Activated CD4-positive, alpha-beta T cell treated with anti-CD3 and anti-CD28 coated beads, Interleukin-2, amount 50 U/mL, for 24 hours (primary cell): ENCODE data around the gene NDUFA12.
"Not testable (repeated sequence)": the region's sequence is repeated elsewhere in the genome, so short reads cannot be mapped to it uniquely, and the experiment has no call there.

Experiments
- DNase-seq, 2 donors: peaks; one replicate each; pipeline ENCODE4 v3.0.0-alpha.2; 2020; ENCODE audit warnings: low read depth in 1 of 2, low spot score in 1 of 2

NDUFA12 gene

DNA sequence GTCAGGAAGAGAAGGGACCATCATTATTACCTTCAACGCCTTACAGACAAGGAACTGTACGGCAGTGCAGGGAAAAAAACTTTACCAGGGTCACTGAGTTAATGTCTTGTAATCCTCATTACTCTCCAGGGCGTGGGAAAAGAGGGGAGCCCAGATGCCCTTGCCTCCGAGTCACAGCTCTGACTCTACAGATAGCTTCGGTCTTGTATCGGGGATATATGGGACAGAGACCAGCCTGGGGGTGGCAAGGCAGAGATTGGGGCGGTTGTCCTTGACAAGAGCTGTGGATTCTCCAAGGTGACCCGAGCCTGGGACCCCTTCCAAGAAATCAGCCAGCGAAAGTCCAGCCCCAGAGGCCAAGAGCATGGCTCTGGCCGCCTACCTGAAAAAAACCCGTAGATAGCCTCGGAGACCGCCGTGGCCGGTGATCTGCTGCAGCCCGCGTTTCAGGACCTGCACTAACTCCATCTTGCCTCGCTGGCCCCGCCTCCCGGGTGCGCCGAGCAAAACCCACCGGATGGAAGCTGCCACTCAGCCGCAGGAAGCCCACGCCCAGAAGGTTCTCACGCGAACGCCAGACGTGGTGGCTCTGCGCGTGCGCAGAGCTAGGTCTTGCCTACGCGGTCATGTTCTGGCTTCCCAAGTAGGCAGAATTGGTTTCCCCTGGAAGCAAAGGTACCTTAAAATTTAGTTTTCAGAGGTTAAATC, at the start of gene NDUFA12:
NDUFA12 (minus strand) TSS at position 485 of the 708 bp plus-strand sequence; CDS start at position 468, 17 bp downstream.
- DNase-seq, result peak; percentile 84 to 93

DNA sequence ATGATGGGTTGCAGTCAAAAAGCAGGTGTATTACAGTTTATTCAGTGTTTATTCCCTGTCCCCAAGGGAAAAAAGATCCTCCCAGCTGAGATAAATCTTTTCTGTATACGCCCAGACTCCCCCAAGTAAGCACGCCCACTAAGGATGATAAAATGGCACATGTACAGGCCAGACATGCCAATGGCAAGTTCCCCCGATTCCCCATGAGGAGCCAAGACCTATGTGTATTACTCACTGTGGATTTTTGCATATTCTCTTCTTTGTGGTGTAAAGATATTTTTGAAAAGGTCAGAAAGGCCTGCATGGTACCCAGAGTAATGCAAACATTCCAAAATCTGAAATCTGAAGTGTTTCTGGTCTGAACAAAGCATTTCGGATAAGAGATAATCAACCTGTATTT, 47.7 kb upstream of the NDUFA12 start:
- no peak for DNase-seq

GRCh38 chr12:95037906-95038305, 34.4 kb upstream of the NDUFA12 start:
- DNase-seq, result no peak

GRCh38 chr12:95034750-95035149, 31.3 kb upstream of the NDUFA12 start:
- no peak for DNase-seq

DNA sequence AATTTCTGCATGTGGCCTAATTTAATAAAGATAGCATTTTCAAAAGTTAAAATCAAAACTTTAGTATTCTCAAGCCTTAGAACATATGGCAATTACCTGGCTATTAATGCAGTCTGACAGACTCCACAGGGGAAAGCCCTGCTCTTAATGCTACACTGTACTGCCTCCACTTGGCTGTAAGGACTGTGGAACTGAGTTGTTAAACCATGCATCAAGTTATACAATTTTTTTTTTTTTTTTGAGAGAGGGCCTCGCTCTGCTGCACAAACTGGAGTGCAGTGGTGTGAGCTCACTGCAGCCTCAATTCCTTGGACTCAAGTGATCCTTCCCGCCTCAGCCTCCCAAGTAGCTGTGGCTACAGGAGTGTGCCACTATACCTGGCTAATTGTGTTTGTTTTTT, 19.0 kb upstream of the NDUFA12 start:
- DNase-seq, result no peak

DNA sequence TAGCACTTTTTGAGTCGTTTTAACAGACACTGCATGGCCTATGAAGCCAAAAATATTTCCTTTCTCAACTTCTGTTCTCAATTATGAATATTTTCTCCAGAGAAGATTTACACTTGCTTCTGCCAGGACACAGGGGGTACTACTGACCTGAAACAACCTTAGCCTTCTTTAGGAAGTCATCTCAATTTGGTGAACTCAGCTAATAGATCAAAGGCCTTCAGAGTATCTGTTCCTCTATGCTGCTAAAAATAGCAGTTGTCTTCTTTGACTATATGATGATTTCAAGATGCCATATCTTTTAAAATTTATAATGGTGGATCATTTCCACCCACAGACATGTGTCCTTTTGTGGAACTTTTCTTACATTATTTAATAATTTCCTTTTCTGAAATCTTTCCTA, 14.0 kb upstream of the NDUFA12 start:
- no peak for DNase-seq

- no peak for DNase-seq
These were observed 12.6 kb upstream of the NDUFA12 start for GRCh38 chr12:95016120-95016519.

DNA sequence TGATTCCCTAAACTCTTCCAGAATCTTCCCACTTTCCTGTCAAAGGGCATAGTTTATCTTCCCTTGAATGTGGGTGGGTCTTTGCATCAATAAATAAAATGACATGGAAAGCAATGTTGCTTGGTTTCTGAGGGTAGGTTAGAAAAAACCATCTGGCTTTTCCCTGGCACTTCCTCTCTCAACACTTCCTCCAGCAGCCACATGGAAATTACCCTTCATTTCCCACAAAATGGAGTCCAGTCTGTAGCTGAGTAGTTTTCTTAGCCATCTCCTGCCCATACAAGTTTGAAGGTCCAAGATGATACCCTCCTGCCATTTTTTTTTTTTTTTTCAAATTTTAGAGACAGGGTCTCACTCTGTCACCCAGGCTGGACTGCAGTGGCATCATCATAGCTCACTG, 11.1 kb upstream of the NDUFA12 start:
- no peak for DNase-seq

DNA sequence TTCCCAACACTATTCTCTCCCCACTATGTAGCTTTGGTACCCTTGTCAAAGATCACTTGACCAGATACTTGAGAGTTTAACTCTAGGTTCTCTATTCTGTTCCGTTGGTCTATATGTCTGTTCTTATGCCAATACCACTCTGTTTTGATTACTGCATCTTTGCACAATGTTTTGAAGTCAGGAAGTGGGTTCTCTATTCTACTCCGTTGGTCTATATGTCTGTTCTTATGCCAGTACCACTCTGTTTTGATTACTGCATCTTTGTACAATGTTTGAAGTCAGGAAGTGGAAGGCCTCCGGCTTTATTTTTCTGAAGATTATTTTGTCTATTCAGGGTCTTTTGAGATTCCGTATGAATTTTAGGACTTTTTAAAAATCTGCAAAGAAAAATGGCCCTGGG, 2.7 kb upstream of the NDUFA12 start:
- DNase-seq, result no peak

- no peak for DNase-seq
These were observed 1.1 kb upstream of the NDUFA12 start for GRCh38 chr12:95004610-95005009.

- no peak for DNase-seq
These were observed 400 bp upstream of the NDUFA12 start for GRCh38 chr12:95003921-95004272.

DNA sequence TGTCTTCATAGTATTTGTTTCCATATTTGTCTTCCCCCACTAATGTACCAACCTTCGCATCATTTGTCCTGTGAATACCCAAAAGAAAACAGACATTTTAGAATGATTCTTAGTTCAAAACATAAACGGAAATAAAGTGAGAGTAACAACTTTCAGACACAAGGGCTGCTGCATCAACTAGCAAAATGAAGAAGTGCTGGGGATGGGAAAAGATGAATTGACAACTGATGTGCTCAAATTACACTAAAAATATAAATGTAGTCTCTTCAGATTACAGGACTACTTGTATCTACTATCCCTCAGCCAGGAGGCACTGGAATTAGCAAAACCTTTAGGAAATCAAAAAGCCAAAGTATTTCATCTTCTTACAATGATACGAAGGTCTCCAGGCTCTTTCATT, 743 bp downstream of the NDUFA12 start:
- DNase-seq, result no peak

DNA sequence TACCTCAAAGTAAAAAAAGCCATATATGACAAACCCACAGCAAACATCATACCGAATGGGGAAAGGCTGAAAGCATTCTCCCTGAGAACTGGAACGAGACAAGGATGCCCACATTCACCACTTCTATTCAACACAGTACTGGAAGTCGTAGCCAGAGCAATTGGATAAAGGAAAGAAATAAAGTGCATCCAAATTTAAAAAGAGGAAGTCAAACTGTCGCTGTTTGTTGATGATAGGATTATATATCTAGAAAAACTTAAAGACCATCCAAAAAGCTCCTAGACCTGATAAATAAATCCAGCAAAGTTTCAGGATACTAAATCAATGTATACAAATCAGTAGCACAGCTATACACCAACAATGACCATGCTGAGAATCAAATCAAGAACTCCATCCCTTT, 5.2 kb downstream of the NDUFA12 start:
- no peak for DNase-seq

- no peak for DNase-seq
These were observed 5.8 kb downstream of the NDUFA12 start for GRCh38 chr12:94997726-94998125.

- DNase-seq, result no peak
These were observed 6.4 kb downstream of the NDUFA12 start for GRCh38 chr12:94997061-94997460.

- no peak for DNase-seq
These were observed 9.2 kb downstream of the NDUFA12 start for GRCh38 chr12:94994312-94994711.

GRCh38 chr12:94993855-94994254, 9.6 kb downstream of the NDUFA12 start:
- not testable (repeated sequence) for DNase-seq

DNA sequence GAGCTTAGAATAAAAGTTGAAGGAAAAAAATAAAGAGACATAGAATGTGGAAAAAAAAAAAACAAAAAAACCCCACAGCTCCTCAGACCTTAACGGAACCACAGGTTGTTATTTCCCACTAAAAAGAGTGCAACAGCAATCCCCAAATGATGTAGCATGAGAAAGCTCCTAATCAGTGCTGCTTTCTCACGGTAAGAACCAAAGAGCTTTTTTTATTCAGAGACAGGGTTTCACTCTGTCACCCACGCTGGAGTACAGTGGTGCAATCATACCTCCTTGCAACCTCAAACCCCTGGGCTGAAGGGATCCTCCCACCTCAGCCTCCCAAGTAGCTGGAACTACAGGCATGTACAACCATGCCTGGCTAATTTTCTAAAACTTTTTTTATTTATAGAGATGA, 13.3 kb downstream of the NDUFA12 start:
- no peak for DNase-seq

GRCh38 chr12:94988471-94988870, 15.0 kb downstream of the NDUFA12 start:
- no peak for DNase-seq

DNA sequence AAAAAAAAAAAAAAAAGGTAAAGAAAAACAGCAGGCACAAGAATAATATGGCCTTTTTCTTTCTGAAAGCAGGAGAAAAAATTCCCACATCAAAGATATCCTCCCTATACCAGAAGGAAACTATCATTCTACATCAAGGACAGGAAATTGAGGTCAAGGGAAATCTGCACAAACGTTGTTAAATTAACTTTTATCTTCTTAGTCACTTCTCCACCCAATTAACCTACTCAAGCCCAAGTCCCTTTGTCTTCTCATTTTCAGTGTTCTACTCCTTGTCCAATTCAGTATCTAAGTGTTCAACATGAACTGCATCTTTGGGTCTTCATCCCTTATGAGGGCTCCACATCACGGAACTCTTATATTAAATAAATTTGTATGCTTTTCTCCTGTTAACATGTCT, 15.7 kb downstream of the NDUFA12 start:
- DNase-seq, result no peak

DNA sequence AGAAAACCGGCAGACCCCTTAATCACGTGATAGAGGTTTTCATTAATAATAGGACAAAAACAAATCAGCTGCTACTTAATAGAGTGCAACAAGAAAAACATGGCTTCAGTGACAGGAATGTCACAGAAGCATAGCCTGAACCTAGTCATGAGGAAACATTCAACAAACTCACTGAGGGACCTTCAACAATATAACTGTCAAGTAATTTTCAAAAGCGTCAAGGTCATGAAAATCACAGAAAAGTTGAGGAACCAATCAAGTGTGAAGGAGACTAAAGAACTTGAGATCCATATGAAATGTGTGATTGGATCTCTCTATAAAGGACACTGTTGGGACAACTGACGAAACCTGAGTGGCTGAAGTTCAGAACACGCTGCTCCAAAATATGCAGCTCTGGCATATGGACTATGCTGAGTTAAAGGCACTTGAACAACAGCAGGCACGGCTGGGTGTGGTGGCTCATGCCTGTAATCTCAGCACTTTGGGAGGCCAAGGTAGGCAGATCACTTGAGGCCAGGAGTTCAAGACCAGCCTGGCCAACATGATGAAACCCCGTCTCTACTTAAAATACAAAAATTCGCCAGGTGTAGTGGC, 16.3 kb downstream of the NDUFA12 start:
- DNase-seq, result no peak

GRCh38 chr12:94985099-94985498, 18.4 kb downstream of the NDUFA12 start:
- DNase-seq, result not testable (repeated sequence)

DNA sequence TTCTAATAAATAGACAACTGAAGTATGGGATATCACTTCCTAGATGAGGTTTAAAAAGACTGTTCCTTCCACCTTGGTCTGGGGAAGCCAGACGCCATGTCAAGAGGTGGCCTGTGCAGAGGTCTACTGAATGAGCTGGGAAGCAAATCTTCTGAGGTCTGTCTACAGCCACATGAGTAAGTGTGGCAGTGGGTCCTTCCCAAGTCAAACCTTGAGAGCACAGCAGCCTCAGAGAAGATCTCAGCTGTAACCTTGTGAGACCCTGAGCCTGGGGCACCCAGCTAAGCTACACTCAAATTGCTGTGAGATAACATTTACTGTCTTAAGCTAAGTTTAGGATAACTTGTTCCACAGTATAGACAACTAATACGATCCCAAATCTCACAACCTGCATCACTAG, 20.2 kb downstream of the NDUFA12 start:
- no peak for DNase-seq
